ENCODE results near the gene HELZ.

- TF ChIP-seq CTCF (IDR thresholded peaks at IDR 0.05): no peak
- TF ChIP-seq EZH2 (IDR thresholded peaks at IDR 0.05; ENCODE audit: borderline replicate concordance, insufficient read depth, low read depth, low read length, poor library complexity, severe bottlenecking): no peak
Observed at GRCh38 chr17:67030641-67031040, 214.4 kb downstream of the HELZ start.

Measured in B cell (primary cell).